Testis (tissue), 2 donors: ENCODE results near the gene CCL2.

Experiments used
- CTCF ChIP-seq, 3 experiments: fragments of 450-650 bp in 2 of 3; fragments of 200-600 bp in 1 of 3; sonication (generic) in 1 of 3; IDR thresholded peaks; one replicate each; pipeline ENCODE4 v1.5.1; 2016 to 2019; ENCODE audit warnings: antibody characterized with exemption in 3 of 3, mild to moderate bottlenecking in 2 of 3, moderate library complexity in 1 of 3
- POLR2A ChIP-seq: fragments of 450-650 bp; IDR thresholded peaks from one replicate; pipeline ENCODE4 v1.6.1; 2017; ENCODE audit warnings: antibody characterized with exemption, mild to moderate bottlenecking, moderate library complexity

DNA sequence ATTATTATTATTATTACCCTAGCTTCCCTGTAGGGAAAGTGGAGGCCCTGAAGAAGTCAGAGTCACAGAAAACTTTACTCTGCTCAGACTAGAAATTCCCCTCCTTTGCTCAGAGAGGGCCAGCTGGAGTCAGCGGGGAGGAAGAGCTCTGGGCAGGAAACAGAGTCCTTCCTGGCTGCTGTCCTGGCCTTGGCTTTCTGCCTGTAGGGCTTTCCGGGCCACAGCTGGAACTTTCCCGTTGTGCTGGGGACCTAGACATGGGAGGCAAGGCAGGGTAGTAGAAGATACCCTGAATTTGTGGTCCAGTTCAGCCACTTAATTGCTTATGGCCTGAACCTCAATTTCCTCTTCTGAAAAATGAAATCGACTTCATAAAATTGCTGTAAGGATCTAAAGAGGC, 14.0 kb upstream of the CCL2 start:
- TF ChIP-seq CTCF (IDR thresholded peaks at IDR 0.05) = no peak
- TF ChIP-seq POLR2A = no peak
